ENCODE results near the gene ALOXE3. TPM values are rescaled to one million over a fixed set of nuclear protein-coding genes. Genes with fewer than 3 reads are reported as not detected.

ALOXE3 gene
- total and polyA plus RNA-seq, 8 donors: 0.12 to 0.43 TPM; not detected in 6

DNA sequence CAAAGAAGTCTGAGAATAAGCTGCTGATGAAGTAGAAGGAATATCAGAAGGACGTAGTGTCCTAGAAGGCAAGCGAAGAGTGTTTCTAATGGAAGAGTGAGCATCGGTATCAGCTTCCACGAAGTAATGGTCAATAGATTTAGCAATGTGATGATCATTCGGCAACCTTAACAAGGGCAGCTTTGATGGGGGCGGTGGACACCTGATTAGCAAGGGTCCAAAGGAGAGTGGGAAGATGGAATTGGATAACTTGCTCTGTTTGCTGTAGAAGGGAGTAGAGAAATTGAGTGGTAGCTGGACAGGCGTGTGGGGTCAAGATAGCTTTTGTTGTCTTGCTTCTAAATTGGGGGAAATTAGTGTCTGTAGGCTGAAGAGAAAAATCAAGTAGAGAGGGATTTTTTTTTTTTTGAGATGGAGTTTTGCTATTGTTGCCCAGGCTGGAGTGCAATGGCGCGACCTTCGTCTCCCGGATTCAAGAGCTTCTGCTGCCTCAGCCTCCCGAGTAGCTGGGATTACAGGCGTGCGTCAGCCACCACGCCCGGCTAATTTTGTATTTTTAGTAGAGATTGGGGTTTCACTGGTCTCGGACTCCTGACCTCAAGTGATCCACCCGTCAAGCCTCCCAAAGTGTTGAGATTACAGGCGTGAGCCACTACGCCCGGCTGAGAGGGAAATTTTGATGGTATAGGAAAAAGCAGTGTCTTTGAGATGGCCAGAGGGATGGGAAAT, 19.5 kb upstream of the ALOXE3 start:
- DNase-seq: peak in 1 of 2 donors; percentile 44
- H3K4me1 ChIP-seq: peaks cover 22 to 51% (median 37%) of the 10 kb centered on the region in 4 donors
- WGBS, 5 donors: 23 to 32% (median 30%) methylated on average over 21 of the region's 21 CpGs
- H3K9me3 ChIP-seq: no peaks in the 10 kb centered on the region
- H3K27me3 ChIP-seq: no peaks in the 10 kb centered on the region
- no peak for TF ChIP-seq CTCF (IDR thresholded peaks at IDR 0.05)
- TF ChIP-seq POLR2AphosphoS5 (IDR thresholded peaks at IDR 0.05): no peak
- no peak for TF ChIP-seq POLR2A (IDR thresholded peaks at IDR 0.05)
- no peak for TF ChIP-seq EP300 (IDR thresholded peaks at IDR 0.05)
- peaks cover 34 to 36% (median 36%) of the 10 kb centered on the region in 4 donors for H3K36me3 ChIP-seq
- peak overlapping the region in 4 of 5 donors; percentile 85 to 100 (median 90) for H3K27ac ChIP-seq
- peak overlapping the region in 2 of 4 donors; percentile 9 to 31 for H3K4me3 ChIP-seq
- intact Hi-C loops (cut with DNase I; ENCODE audit: low total_unique reads): no loop called here

DNA sequence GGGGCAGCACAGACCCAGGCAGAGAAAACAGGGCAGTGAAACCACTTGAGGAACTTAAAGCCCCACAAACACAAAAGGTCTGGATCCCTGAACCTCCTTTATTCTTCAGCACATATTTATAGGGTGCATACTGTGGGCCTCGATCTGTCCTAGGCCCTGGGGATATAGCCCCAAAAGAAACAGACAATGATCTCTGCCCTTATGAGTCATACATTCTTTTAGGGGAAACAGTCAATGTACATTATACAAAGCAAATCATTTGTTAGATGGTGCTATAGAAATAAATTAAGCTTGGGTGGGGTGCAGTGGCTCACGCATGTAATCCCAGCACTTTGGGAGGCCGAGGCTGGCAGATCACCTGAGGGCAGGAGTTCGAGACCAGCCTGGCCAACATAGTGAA, 15.6 kb upstream of the ALOXE3 start:
- Histone ChIP-seq H3K27me3 (peaks cover 0 to 27% (median 0%) of the 10 kb centered on the region in 3 donors), H3K4me1 (peaks cover 8 to 14% (median 12%) of the 10 kb centered on the region in 4 donors), H3K36me3 (no peaks in the 10 kb centered on the region), H3K4me3 (no peak overlapping the region), H3K27ac (no peak overlapping the region), H3K9me3 (no peaks in the 10 kb centered on the region)
- WGBS, 5 donors: 68 to 95% (median 84%) methylated on average over 4 of the region's 4 CpGs
- DNase-seq: no peak
- TF ChIP-seq CTCF (IDR thresholded peaks at IDR 0.05) (no peak), POLR2AphosphoS5 (IDR thresholded peaks at IDR 0.05) (no peak), EP300 (IDR thresholded peaks at IDR 0.05) (no peak), POLR2A (IDR thresholded peaks at IDR 0.05) (no peak)
- intact Hi-C loops (cut with DNase I; ENCODE audit: low total_unique reads): no loop called here

GRCh38 chr17:8133399-8133798, 15.1 kb upstream of the ALOXE3 start:
- TF ChIP-seq EP300 (IDR thresholded peaks at IDR 0.05): no peak
- TF ChIP-seq POLR2AphosphoS5 (IDR thresholded peaks at IDR 0.05): no peak
- TF ChIP-seq CTCF (IDR thresholded peaks at IDR 0.05): no peak
- TF ChIP-seq POLR2A (IDR thresholded peaks at IDR 0.05): no peak
- Histone ChIP-seq H3K9me3 (no peaks in the 10 kb centered on the region), H3K27me3 (peaks cover 0 to 33% (median 5%) of the 10 kb centered on the region in 3 donors), H3K27ac (no peak overlapping the region), H3K36me3 (no peaks in the 10 kb centered on the region), H3K4me3 (no peak overlapping the region), H3K4me1 (peaks cover 5 to 10% (median 8%) of the 10 kb centered on the region in 4 donors)
- DNase-seq: no peak
- intact Hi-C loops (cut with DNase I; ENCODE audit: low total_unique reads): no loop called here
- WGBS, 5 donors: 69 to 79% (median 74%) methylated on average over 12 of the region's 12 CpGs

DNA sequence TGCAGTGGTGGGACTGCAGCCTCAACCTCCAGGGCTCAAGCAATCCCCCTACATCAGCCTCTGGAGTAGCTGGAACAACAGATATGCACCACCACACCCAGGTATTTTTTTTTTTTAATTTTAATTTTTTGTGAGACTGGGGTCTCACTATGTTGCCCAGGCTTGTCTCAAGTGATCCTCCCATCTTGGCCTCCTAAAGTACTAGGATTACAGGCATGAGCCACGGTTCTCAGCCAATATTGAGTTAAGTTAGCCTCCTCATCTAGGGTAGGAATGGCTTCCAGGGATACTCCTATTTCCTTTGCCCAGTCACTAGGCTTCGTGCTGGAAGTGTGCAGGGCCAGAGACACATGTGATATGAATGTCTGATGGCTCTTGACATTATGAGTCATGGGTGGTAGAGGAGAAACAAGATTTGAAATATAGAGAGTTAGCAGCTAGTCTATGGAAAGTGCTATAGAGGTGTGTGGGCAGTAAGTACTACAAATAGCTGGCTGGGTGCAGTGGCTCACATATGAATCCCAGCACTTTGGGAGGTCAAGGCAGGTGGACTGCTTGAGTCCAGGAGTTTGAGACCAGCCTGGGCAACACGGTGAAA, 13.6 kb upstream of the ALOXE3 start:
- Histone ChIP-seq H3K27ac (no peak overlapping the region), H3K4me3 (no peak overlapping the region), H3K27me3 (peaks cover 0 to 47% (median 5%) of the 10 kb centered on the region in 3 donors), H3K36me3 (no peaks in the 10 kb centered on the region), H3K4me1 (peaks cover 4 to 8% (median 6%) of the 10 kb centered on the region in 4 donors), H3K9me3 (no peaks in the 10 kb centered on the region)
- no peak for DNase-seq
- intact Hi-C loops (cut with DNase I; ENCODE audit: low total_unique reads): no loop called here
- no peak for TF ChIP-seq POLR2AphosphoS5 (IDR thresholded peaks at IDR 0.05)
- no peak for TF ChIP-seq EP300 (IDR thresholded peaks at IDR 0.05)
- no peak for TF ChIP-seq CTCF (IDR thresholded peaks at IDR 0.05)
- TF ChIP-seq POLR2A (IDR thresholded peaks at IDR 0.05): no peak
- WGBS, 5 donors: 48 to 70% (median 62%) methylated on average over 3 of the region's 3 CpGs

All from stomach (tissue), 9 donors.